Limb (tissue), 2 donors: ENCODE results near the gene GIPC1.
A peak's percentile ranks its signal among the peaks of the same experiment; 100 is the strongest.
"Not testable (repeated sequence)": the region's sequence is repeated elsewhere in the genome, so short reads cannot be mapped to it uniquely, and the experiment has no call there.

Source experiments
- DNase-seq, 2 donors: peaks; one replicate each; pipeline ENCODE4 v3.0.0-alpha.2; 2016; ENCODE audit errors: extremely low spot score in 2 of 2

The GIPC1 gene, protein sequence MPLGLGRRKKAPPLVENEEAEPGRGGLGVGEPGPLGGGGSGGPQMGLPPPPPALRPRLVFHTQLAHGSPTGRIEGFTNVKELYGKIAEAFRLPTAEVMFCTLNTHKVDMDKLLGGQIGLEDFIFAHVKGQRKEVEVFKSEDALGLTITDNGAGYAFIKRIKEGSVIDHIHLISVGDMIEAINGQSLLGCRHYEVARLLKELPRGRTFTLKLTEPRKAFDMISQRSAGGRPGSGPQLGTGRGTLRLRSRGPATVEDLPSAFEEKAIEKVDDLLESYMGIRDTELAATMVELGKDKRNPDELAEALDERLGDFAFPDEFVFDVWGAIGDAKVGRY

DNA sequence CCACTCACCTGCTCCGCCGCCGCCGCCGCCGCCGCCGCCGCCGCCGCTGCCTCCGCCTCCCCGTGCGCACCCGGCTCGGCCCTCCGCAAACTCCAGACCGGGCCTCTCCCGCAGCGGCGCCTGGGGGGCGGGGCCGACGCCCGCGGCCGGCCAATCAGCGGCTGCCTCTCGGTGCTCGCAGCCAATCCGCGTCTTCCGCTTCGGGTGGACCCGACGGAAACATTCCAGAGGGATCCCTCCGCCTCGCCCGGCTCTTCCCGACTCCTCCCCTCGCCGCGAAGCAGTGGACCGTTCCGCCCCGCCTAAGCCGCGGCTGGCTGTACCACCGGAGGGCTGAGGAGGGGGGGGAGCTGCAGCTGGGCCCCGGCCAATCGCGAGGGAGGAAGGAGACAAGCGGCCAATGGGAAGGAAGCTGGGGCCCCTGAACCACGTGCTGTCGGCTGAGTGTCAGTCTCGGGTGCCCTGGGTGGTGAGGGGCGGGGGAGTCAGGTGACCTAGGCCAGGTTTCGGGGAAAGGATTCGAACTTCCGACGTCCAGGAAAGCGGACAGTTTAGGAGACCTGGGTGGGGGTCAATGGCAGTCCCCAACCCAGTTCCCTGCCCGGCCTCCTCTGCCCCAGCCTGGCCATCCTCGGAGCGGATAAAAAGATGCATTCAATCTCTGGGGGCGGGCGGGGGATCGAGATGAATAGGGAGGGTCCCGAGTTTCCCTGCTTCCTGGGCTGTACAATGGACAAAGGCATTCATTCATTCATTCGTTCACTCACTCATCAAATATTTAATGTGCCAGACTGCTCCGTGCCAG, at the start of gene GIPC1:
Gene GIPC1, minus strand, starts transcription at position 99 of the 805 bp plus-strand sequence. CDS start 13,151 bp downstream, outside the sequence.
- peak; percentile 98 to 99 for DNase-seq

DNA sequence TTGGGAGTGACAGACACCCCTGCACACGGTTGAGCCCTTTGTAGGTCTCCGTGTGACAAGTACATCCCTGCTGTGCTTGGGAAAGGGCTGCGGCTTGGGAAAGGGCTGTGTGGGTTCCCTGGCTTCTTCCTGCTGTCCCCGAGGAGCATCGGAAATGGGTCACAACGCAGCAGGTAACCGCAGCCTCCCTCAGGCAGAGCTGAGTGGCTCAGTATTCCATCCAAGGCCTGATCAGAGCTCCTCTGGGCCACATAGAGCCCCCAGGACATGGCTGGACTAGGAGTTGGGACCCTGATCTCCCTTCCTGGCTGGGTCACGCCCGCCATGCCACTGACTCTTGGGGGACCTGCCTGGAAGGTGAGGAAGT, 49.8 kb upstream of the GIPC1 start:
- DNase-seq = no peak

DNA sequence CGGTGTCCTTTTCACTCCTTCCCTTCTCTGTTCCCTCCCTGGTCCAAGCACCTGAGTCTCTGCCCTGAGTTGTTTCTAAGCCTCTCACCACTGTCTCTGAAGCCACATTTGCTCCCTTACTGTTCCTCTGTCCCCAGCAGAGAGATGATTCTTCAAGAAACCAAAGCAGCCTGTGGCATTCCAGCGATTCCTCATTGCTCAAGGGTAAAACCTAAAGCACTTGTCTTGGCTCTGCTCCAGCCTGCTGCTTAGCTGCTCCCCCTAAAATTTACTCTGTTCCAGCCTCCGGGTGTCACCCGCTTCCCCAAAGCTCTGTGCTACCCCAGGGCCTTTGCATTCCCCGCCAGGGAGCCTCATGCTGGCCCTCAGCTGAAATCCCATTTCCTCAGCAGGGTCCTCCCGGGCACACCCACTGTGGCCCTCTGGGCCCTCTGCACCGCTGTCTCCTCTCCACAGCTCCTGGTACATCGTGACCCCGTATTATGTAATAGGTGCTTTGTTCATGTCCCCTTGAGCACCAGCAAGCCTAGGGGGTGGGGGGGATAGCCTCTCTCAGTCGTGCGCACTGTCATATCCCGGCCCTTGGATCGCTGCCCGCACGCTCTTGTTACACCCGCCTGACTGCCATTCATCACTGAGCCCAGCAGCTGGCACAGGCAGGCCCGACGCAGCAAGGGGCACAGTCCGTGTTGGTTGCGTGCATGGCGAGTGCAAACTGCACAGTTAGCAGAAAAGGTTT, 49.2 kb upstream of the GIPC1 start:
- peak; percentile 54 to 76 for DNase-seq

DNA sequence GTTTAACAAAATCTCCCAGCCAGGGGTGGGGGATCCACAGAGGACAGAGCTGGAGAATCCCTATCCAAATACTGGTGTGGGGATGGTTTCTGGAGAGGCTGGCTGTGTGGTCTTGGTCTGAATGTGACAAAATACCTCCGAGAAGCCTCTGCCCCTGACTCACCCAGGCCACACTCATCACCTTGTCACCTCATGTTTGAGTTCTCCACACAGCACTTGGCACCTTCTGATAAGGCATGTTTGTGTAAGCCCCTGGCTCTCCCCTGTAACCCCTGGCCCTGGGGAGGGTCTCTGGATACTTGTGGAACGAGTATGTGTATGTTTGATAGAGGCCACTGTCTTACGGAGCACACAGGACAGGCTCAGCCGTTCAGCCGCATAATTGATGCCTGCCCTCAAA, 48.1 kb upstream of the GIPC1 start:
- no peak for DNase-seq

DNA sequence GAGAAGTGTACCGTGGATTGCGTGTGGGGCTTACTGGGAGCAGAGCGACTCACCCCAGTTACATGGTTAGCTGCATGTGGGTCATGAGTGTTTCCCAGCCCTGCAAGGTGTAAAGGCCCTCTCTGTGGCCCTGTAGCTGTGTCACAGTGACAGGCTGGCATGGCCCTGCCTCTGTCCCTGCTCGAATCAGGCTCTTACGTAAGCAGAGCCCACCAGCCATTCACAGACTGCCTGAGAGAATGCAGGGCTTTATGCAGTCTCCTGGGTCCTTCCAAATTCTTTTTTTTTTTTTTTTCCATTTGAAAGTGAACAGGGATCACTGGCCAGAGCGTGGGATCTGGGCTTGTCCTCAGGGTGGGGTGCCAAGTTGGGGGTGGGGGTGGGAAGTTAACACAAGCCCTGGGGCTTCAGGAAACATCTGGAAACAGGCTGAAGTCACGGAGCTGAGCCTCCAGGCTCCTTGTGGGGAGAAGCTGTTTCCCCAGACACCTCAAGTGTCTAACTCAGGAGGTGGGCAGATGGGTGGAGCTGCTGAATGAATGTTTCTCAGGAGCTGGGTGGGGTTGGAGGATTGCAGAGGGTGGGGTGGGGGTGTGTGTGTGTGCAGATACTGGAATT, 46.9 kb upstream of the GIPC1 start:
- peak in 1 of 2 donors; percentile 48 for DNase-seq

DNA sequence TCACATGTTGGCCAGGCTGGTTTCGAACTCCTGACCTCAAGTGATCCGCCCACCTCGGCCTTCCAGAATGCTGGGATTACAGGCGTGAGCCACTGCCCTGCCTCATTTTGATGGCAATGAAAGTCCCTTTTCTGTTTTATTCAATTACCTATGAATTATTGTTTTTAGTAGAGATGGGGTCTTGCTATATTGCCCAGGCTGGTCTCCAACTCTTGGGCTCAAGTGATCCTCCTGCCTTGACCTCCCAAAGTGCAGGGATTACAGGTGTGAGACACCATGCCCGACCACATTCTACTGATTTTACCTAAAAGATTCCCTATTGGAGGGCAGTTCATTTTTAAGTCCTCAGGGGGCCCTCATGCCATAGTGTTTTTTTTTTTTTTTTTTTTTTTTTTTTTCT, 46.1 kb upstream of the GIPC1 start:
- DNase-seq = not testable (repeated sequence)

DNA sequence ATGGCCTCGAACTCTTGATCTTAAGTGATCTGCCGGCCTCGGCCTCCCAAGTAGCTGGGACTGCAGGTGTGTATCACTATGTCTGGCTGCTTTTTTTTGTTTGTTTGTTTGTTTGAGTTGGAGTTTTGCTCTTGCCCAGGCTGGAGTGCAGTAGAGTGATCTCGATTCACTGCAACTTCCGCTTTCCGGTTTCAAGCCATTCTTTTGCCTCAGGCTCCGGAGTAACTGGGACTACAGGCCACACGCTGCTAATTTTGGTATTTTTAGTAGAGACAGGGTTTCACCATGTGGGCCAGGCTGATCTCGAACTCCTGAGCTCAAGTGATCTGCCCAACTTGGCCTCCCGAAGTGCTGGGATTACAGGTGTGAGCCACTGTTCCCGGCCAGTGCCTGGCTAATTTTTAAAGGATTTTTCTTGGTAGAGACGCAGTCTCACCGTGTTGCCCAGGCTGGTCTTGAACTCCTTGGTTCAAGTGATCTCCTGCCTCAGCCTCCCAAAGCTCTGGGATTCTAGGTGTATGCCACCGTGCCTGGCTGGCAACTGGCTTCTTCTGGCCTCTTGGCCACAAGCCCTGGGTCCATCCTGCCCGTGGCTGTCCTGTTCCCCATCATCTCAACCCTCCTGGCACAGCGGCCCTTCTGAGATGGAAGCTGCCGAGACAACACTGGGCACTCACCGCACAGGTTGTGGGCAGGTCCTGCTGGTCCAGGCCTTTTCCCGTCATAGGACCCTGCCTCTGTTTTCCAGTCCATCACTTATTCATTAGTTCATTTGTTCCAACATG, 45.0 kb upstream of the GIPC1 start:
- DNase-seq = no peak

DNA sequence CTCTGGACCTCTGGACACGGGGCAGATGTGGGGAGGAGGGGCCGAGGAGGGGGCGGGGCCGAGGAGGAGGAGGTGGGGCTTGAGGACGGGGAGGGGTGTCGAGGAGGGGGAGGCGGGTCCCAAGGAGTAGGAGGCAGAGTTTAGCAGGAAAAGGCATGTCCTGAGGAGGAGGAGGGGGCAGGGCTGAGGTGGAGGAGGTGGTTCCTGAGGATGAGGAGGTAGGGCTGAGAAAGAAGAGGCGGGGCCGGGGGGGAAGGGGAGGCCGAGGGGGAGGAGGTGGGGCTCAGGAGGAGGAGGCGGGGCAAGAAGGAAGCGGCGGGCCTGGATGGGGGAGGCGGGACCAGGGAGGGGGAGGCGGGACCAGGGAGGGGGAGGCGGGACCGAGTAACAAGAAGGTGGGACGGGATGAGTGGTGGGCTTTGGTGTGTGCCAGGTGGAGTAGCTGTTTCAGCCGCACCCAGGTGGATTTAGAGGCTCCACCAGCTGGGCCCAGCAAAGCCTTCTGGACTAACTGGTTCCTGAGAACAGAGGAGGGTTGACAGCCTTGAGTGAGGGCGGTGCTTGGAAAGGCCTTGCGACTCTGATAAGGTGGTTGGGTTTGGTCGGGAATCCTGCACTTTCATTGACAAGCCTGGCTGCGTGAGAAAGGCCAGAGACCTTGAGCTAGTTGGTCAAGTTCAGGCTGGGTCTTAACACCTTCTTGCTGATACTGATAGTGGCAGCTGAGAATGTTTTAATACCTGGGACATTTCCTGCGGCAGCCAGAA, 41.2 kb upstream of the GIPC1 start:
- DNase-seq = peak in 1 of 2 donors; percentile 74

DNA sequence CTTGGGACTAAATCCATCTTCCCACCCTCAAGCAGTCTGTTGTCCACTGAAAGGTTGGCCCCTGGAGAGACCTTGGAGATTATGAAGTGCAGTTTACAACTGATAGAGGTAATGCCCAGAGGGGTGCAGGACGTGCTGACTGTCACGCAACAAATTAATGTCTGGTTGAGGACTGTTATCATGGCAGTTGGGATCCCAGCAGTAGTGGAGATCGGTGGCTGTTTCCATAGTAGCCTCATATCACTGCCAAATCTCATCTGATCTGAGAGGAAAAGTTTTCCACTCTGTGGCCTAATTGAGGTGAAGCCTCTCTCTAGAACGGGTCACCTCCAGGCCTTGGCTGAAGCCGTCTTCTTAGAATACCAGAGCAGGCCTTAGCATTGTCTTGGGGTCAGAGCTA, 37.5 kb upstream of the GIPC1 start:
- no peak for DNase-seq

DNA sequence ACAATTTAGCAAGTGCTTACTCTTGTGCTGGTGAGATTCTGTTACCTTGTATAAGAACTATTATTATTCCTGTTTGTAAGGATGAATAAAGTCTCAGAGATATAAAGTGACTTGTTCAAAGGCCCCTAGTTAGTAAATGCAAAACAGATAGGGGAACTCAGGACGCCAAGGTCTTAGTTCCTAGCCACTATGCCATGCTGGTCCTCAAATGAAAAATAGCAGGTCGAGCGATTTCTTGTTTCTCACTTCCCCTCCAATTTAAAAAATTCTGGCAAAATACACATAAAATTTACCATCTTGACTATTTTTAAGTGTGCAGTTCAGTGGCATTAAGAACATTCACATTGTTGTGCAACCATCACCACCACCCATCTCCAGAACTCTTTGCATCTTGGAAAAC, 34.6 kb upstream of the GIPC1 start:
- no peak for DNase-seq

DNA sequence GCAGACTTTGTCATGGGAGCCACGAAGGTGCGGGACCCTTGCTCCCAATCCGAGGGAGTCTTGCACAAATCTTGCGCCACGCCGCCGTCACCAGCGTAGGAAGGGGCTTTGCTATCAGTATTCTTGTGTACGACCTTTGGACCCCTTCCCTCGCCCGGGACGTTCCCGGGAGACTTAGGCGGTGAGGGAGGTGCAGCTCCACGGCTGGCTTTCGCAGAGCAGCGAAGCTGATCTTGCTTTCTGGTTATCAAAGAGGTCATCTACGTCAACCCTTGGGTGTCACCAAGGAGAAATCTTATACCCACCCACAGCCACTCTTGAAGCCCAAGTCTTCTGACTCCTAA, 34.0 kb upstream of the GIPC1 start:
- no peak for DNase-seq

DNA sequence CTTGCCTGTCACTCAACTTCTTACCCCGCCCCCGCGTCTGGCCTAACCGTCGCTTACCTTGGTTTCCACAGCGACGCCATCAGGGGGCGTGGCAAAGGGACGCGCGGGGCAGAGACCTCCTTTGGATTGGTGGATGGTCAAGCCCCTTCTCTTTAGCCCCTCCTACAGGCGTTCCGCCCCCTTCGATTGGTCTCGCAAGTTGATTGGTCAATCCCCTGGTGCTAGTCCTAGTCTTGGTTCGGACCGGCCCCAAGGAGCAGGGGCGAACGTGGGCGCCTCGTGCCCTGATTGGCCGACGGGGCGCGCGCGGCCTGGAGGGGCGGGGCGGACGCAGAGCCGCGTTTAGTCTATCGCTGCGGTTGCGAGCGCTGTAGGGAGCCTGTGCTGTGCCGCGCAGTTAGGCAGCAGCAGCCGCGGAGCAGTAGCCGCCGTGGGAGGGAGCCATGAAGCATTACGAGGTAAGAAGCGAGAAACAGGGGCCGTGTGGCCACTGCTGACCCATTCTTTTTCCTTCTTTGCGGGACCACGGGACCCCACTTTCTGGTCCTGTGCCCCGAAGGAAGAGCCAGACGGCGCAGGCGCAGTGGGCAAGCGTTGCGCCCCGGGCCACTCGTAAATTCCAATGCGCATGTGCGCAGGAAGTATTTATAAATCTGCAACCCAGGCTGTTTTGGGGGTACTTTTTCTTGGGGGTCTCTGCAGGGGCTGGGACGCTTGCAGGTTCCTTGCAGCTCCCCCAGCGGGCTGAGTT, 33.5 kb upstream of the GIPC1 start, which contains the start of gene TECR:
Gene TECR, plus strand, starts transcription at position 341 of the 751 bp plus-strand sequence. Its CDS starts 103 bp downstream, at position 444.
- peak; percentile 99 for DNase-seq

DNA sequence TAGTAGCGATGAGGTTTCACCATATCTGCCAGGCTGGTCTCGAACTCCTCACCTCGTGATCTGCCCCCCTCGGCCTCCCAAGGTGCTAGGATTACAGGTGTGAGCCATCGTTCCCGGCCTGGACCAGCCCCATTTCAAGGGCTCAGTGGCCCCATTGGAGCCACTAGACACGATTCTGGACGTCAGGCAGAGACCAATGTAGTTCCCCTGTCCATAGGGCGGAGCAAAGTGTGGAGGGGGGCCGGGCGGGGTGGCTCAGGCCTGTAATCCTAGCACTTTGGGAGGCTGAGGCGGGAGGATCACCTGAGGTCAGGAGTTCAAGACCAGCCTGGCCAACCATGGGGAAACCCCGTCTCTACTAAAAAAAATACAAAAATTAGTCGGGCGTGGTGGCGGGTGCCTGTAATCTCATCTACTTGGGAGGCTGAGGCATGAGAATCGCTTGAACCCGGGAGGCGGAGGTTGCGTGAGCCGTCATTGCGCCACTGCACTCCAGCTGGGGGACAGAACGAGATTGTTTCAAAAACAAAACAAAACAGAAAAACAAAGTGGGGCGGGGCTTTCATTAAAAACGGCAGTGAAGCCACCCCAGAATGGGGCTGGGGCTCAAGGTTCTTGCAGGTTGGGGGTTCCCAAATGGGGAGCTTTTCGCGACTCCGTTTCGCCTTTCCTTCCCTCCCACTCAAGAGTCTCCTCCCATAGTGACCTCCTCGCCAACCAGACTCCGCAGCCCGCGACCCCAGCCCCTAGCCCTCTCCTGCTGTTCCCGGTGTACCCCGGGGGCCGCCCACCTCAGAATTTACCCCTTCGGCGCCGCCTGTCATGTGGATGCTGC, 32.7 kb upstream of the GIPC1 start:
- DNase-seq = no peak

DNA sequence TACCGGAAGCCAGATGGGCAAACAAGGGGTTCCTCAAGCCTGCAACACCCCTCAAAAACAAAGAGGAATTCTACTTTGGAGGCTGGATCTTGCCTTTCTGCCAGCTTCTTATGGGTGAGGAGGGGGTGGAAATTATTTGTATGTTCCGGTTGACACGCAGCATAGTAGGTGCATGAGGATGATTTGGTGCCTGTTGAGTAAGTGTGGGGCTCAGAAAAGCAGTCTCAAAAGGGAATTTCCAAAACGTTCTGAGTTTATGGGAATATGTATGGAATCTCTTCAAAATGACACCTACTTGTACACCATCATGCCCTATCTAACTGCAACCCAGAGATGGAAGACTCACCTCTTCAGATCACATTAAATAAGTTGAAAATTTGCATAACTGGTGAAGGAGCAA, 30.5 kb upstream of the GIPC1 start:
- no peak for DNase-seq

DNA sequence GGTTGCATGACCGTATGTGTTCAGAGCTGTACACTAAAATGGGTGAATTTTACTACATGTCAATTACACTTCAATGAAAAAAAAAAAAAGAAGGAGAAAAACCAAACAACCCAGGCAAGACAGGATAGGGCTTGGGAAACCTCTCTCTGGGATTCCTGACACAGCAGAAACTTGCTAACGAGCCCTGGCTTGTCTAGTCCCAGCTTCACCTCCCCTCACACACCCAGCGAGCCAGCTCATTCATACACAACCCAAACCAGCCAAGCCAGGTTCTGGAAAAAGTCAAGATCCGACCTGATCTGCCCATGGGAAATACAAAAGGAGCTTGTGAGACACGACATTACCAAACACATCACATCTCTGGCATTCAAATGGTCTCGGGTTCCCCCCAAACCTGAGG, 29.8 kb upstream of the GIPC1 start:
- DNase-seq = no peak

DNA sequence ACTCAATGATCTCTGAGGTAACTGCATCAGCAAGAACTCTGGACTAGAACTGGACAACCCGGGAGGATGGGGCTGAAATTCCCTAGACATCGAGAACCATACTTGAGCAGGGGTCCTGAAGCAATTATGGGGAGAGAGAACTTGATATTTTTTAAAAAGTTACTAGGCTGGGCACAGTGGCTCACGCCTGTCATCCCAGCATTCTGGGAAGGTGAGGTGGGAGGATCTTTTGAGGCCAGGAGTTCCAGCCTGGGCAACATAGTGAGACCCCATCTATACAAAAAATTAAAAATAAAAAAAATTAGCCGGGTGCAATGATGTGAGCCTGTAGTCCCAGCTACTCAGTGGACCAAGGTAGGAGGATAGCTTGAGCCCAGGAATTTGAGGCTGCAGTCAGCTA, 24.6 kb upstream of the GIPC1 start:
- DNase-seq = no peak

DNA sequence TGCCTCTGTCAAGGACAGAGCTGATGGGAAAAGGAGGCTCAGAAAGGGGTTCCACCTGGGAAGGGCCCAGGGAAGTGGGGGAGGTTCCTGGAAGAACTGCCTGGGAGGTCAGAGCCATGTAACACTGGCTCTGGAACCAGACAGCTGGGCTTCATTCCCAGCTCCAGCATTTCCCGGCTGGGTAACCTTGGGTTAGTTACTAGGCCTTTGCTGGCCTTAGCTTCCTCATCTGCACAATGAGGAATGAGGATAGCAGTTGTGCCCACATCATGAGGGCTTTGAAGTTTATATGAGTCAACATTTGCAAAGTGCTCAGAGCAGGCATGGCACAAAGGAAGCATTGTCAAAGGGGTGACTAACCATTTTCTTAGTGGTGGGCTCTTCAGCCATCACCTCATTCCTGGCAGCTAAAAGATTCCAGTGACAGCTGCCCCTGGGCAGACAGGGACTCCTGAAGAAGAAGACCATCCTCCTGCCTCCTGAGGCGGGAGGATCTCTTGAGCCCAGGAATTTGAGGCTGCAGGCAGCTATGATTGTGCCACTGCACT, 24.0 kb upstream of the GIPC1 start:
- DNase-seq = no peak

DNA sequence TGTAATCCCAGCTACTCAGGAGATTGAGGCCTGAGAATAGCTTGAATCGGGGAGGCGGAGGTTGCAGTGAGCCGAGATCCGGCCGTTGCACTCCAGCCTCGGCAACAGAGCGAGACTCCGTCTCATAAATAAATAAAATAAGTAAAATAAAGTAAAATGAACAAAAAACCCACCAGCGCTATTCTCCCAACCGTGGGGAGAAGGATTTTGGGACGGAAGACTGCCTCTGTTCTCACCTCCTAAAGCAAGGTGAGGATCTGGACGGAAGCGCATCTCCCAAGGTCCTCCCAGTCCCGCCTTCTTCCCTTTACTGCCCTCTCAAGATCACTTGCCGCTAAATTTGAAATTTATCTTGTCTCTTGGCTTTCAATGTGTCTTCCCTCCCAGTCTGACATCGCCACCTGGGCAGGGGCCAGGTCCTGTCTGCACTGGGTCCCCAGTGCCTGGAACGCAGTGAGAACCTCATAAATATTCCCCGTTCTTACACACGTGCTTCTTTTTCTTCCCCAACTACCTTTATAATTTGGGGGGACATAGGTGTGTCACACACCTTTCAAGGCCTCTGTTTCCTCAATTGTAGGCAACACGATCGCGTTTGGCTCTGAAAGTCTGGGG, 23.4 kb upstream of the GIPC1 start:
- no peak for DNase-seq
